CD4-positive, alpha-beta memory T cell (primary cell): ENCODE results near the gene ATP4A. TPM values are rescaled to one million over a fixed set of nuclear protein-coding genes. Genes with fewer than 3 reads are reported as not detected.
"Not testable (repeated sequence)": the region's sequence is repeated elsewhere in the genome, so short reads cannot be mapped to it uniquely, and the experiment has no call there.

ENCODE experiments used
- CTCF ChIA-PET: fragments of 350-600 bp; sonication (Branson Sonifier 250); formaldehyde crosslinking; loops from one replicate; lab custom pipeline; 2021; ENCODE audit warnings: inconsistent platforms; ENCODE audit not compliant: partially characterized antibody; lab: Charles Lee
- POLR2A ChIA-PET: fragments of 350-600 bp; sonication (Branson Sonifier 250); formaldehyde crosslinking; loops from one replicate; lab custom pipeline; 2021; ENCODE audit not compliant: partially characterized antibody; lab: Charles Lee
- DNase-seq, 5 donors: peaks; one replicate each; pipeline versions ENCODE4 v3.0.0 to v3.0.0-alpha.2; 2020 to 2022; ENCODE audit warnings: mixed read lengths in 1 of 5
- H3K27ac ChIP-seq: one replicate; pipeline ENCODE4 v1.7.0; 2013; ENCODE audit warnings: low read depth, low read length
- H3K27me3 ChIP-seq: 2 replicates; pipeline ENCODE4 v1.7.0; 2013; ENCODE audit warnings: mild to moderate bottlenecking, low read length, moderate library complexity; ENCODE audit not compliant: insufficient read depth
- H3K36me3 ChIP-seq: 2 replicates; pipeline ENCODE4 v1.7.0; 2013; ENCODE audit warnings: mild to moderate bottlenecking, low read length, moderate library complexity; ENCODE audit not compliant: insufficient read depth
- H3K4me1 ChIP-seq: 2 replicates; pipeline ENCODE4 v1.7.0; 2013; ENCODE audit warnings: mild to moderate bottlenecking, low read length, moderate library complexity; ENCODE audit not compliant: insufficient read depth
- H3K4me3 ChIP-seq, 2 donors: one replicate each; pipeline ENCODE4 v1.7.0; 2013; ENCODE audit warnings: low read length in 2 of 2, mild to moderate bottlenecking in 1 of 2
- H3K9me3 ChIP-seq, 2 donors: one replicate each; pipeline ENCODE4 v1.7.0; 2013; ENCODE audit warnings: low read length in 2 of 2, control low read depth in 1 of 2; ENCODE audit not compliant: control insufficient read depth in 1 of 2
- H3K27ac Mint-ChIP-seq, 7 donors: one replicate each; pipeline ENCODE4 v1.8.0; 2020 to 2021; ENCODE audit warnings: mixed read lengths in 7 of 7, mild to moderate bottlenecking in 6 of 7, inconsistent platforms in 3 of 7, moderate library complexity in 3 of 7
- H3K27me3 Mint-ChIP-seq, 2 donors: one replicate each; pipeline ENCODE4 v1.8.0; 2020 to 2021; ENCODE audit warnings: mixed read lengths in 2 of 2
- H3K36me3 Mint-ChIP-seq, 2 donors: one replicate each; pipeline ENCODE4 v1.8.0; 2020 to 2021; ENCODE audit warnings: mixed read lengths in 2 of 2, inconsistent platforms in 1 of 2, mild to moderate bottlenecking in 1 of 2
- H3K4me1 Mint-ChIP-seq, 4 donors: one replicate each; pipeline ENCODE4 v1.8.0; 2020 to 2021; ENCODE audit warnings: mixed read lengths in 4 of 4, mild to moderate bottlenecking in 1 of 4
- H3K4me3 Mint-ChIP-seq, 8 donors: one replicate each; pipeline ENCODE4 v1.8.0; 2020 to 2021; ENCODE audit warnings: mixed read lengths in 8 of 8, mild to moderate bottlenecking in 7 of 8, moderate library complexity in 6 of 8, inconsistent platforms in 3 of 8
- H3K9me3 Mint-ChIP-seq, 8 donors: one replicate each; pipeline ENCODE4 v1.8.0; 2020 to 2021; ENCODE audit warnings: mixed read lengths in 8 of 8, mild to moderate bottlenecking in 5 of 8, inconsistent platforms in 3 of 8, moderate library complexity in 1 of 8
- intact Hi-C: fragments of 100-400 bp; cut with micrococcal nuclease; formaldehyde crosslinking; loops from one replicate; pipeline ENCODE4 v1.15.1; 2023
- polyA plus RNA-seq, 2 donors: library from polyadenylated mRNA; unstranded; fragments of 300-500 nt; fragmentation: Illumina TruSeq; gene quantifications; one replicate each; pipeline ENCODE4 v1.2.3, GENCODE V29; 2021
- total RNA-seq, 2 experiments: library from RNA; stranded (reverse); gene quantifications; one replicate each; pipeline ENCODE4 v1.2.3, GENCODE V29; 2021

ATP4A gene
- total and polyA plus RNA-seq, 4 experiments from 2014 or later, result not detected

DNA sequence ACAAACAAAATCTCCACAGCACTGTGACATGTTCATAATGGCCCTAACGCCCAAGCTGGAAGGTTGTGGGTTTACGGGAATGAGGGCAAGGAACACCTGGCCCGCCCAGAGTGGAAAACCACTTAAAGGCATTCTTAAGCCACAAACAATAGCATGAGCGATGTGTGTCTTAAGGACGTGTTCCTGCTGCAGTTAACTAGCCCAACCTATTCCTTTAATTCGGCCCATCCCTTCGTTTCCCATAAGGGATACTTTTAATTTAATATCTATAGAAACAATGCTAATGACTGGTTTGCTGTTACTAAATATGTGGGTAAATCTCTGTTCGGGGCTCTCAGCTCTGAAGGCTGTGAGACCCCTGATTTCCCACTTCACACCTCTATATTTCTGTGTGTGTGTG, 43.7 kb upstream of the ATP4A start:
- H3K4me1 ChIP-seq, result peaks cover 26% of the 10 kb centered on the region
- ChIA-PET POLR2A (interaction anchor here (1.0 kb wide), 1 partner anchor 41 kb away, joined by 3 read pairs; the partner anchor contains the start of gene COX6B1), CTCF (interaction anchor here (1.8 kb wide), 1 partner anchor 20 kb away, joined by 3 read pairs; no protein-coding TSS in a partner anchor)
- H3K36me3 ChIP-seq, H3K27me3 Mint-ChIP-seq, H3K27ac Mint-ChIP-seq, intact Hi-C loops, DNase-seq, H3K4me3 Mint-ChIP-seq, H3K27me3 ChIP-seq, H3K27ac ChIP-seq, H3K36me3 Mint-ChIP-seq, H3K9me3 ChIP-seq, H3K4me3 ChIP-seq: not testable (repeated sequence)
- H3K4me1 Mint-ChIP-seq, result peaks cover 16 to 34% (median 22%) of the 10 kb centered on the region in 4 donors
- H3K9me3 Mint-ChIP-seq, result peaks cover 0 to 12% (median 4%) of the 10 kb centered on the region in 8 donors

DNA sequence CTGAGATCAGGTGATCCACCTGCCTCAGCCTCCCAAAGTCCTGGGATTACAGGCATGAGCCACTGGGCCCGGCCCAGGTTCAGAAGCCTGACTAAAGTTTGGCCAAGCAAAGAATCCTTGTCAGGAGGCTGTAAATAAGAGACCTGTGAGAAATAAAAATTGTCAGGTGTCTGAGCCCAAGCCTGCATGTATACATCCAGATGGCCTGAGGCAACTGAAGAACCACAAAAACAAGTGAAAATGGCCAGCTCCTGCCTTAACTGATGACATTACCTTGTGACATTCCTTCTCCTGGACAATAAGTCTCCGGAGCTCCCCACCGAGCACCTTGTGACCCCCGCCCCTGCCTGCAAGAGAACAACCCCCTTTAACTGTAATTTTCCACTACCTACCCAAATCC, 41.0 kb upstream of the ATP4A start:
- CTCF ChIA-PET, H3K27ac ChIP-seq, H3K9me3 ChIP-seq, DNase-seq, H3K36me3 Mint-ChIP-seq, H3K27ac Mint-ChIP-seq, H3K27me3 Mint-ChIP-seq, H3K4me1 Mint-ChIP-seq, intact Hi-C loops, H3K4me3 ChIP-seq, H3K4me3 Mint-ChIP-seq, H3K27me3 ChIP-seq, H3K36me3 ChIP-seq, H3K4me1 ChIP-seq: not testable (repeated sequence)
- peaks cover 0 to 12% (median 4%) of the 10 kb centered on the region in 8 donors for H3K9me3 Mint-ChIP-seq
- POLR2A ChIA-PET, result interaction anchor here (0.7 kb wide), 1 partner anchor 56 kb away, joined by 3 read pairs; no protein-coding TSS in a partner anchor

DNA sequence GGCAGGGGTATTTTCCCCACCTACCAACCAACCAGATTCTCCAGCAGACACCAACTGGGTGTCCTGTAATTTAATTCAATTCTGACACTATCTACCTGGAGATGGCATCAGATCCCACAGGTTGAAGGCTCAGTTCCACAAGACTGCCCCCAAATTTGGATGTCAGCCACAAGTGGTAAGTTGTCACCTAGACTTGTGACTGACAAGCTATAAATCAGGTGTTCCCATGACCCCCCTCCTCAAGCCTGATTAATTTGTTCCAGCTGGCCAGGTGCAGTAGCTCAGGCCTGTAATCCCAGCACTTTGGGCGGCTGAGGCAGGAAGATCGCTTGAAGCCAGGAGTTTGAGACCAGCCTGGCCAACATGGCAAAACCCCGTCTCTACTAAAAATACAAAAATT, 38.5 kb upstream of the ATP4A start:
- Mint-ChIP-seq H3K9me3 (peaks cover 0 to 3% (median 0%) of the 10 kb centered on the region in 8 donors), H3K36me3 (no peaks in the 10 kb centered on the region), H3K4me1 (no peaks in the 10 kb centered on the region), H3K4me3 (no peak overlapping the region), H3K27me3 (peaks cover 1 to 4% of the 10 kb centered on the region in 2 donors), H3K27ac (no peak overlapping the region)
- no peaks in the 10 kb centered on the region for H3K36me3 ChIP-seq
- H3K9me3 ChIP-seq, result no peaks in the 10 kb centered on the region
- DNase-seq, result no peak
- H3K4me3 ChIP-seq, result no peak overlapping the region
- H3K27me3 ChIP-seq, result no peaks in the 10 kb centered on the region
- intact Hi-C loops, result no loop called here
- ChIA-PET POLR2A (interaction anchor here (0.9 kb wide), 1 partner anchor 1607 kb away, joined by 3 read pairs; no protein-coding TSS in a partner anchor), CTCF (no interaction called here)
- no peak overlapping the region for H3K27ac ChIP-seq
- H3K4me1 ChIP-seq, result no peaks in the 10 kb centered on the region

DNA sequence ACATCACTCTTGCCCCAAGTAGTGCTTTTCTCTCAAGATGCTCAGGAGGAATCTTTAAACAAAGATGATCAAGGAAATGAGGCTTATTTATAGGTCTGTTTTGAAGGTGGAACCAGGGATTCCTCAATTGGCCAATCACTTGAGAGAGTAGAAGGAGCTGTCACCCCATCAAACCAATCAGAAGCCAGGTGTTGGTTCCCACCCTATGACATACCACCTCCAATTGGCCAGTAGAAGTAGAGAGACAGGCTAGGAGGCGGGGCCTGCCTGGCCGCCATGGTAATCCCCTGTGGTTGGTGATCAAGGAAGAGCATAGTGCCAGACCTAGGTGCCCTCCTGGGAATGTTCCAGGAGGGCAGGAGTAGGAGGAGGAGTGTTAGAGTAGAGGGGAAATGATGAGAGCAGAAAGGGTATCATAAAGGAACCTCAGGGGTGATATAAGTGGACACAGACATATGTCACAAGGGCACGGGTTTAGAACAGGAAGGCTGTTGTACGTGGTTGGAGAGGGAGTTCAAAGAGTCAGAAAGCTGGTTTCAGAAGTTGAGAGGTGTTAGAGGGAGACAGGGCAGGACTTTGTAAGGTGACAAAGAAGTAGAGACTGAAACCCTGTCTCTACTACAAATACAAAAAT, 33.0 kb upstream of the ATP4A start:
- Mint-ChIP-seq H3K27me3 (peaks cover 4 to 7% of the 10 kb centered on the region in 2 donors), H3K4me1 (peaks cover 0 to 2% (median 1%) of the 10 kb centered on the region in 4 donors), H3K27ac (no peak overlapping the region), H3K36me3 (no peaks in the 10 kb centered on the region), H3K9me3 (no peaks in the 10 kb centered on the region), H3K4me3 (no peak overlapping the region)
- intact Hi-C loops, result no loop called here
- no peaks in the 10 kb centered on the region for H3K4me1 ChIP-seq
- ChIA-PET CTCF (interaction anchor here (1.0 to 1.5 kb wide), 2 partner anchors 48 to 86 kb away, joined by 4 to 5 read pairs; no protein-coding TSS in a partner anchor), POLR2A (no interaction called here)
- H3K36me3 ChIP-seq, result no peaks in the 10 kb centered on the region
- peak in 1 of 5 donors; percentile 16 for DNase-seq
- no peak overlapping the region for H3K4me3 ChIP-seq
- no peak overlapping the region for H3K27ac ChIP-seq
- H3K9me3 ChIP-seq, result no peaks in the 10 kb centered on the region
- no peaks in the 10 kb centered on the region for H3K27me3 ChIP-seq

DNA sequence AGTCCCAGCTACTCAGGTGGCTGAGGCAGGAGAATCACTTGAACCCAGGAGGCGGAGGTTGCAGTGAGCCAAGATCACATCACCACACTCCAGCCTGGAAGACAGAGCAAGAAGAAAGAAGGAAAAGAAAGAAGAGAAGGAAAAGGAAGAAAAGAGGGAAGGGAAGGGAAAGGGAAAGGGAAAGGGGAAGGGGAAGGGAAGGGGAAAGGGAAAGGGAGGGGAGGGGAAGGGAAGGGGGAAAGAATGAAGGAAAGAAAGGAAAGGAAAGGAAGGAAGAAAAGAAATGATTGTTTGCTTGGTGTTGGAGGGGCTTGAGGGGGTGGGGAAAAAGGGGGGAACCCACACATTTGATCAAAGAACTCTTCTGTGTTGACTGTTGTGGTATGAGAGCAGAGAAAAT, 32.5 kb upstream of the ATP4A start:
- Histone ChIP-seq H3K4me3 (no peak overlapping the region), H3K27ac (no peak overlapping the region), H3K27me3 (no peaks in the 10 kb centered on the region), H3K36me3 (no peaks in the 10 kb centered on the region), H3K9me3 (no peaks in the 10 kb centered on the region), H3K4me1 (no peaks in the 10 kb centered on the region)
- Mint-ChIP-seq H3K4me1 (peaks cover 0 to 2% (median 1%) of the 10 kb centered on the region in 4 donors), H3K36me3 (no peaks in the 10 kb centered on the region), H3K27ac (no peak overlapping the region), H3K27me3 (peaks cover 4 to 7% of the 10 kb centered on the region in 2 donors), H3K9me3 (no peaks in the 10 kb centered on the region), H3K4me3 (no peak overlapping the region)
- POLR2A ChIA-PET, result no interaction called here
- intact Hi-C loops, result no loop called here
- DNase-seq, result no peak
- CTCF ChIA-PET, result no interaction called here

DNA sequence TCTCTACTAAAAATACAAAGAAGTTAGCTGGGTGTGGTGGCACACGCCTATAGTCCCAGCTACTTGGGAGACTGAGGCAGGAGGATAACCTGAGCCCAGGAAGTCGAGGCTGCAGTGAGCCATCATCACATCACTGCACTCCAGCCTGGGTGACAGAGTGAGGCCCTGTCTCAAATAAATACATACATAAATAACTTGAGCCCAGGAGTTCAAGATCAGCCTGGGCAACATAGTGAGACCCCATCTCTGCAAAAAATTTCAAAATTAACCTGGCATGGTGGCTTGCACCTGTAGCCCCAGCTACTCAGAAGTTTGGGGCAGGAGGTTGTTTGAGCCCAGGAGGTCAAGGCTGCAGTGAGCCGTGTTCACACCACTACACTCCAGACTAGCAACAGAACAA, 31.6 kb upstream of the ATP4A start:
- H3K4me1 Mint-ChIP-seq, CTCF ChIA-PET, intact Hi-C loops, H3K27ac ChIP-seq, H3K27me3 Mint-ChIP-seq, H3K4me3 Mint-ChIP-seq, H3K9me3 ChIP-seq, DNase-seq, H3K36me3 ChIP-seq, H3K27me3 ChIP-seq, H3K4me3 ChIP-seq, H3K4me1 ChIP-seq, POLR2A ChIA-PET, H3K36me3 Mint-ChIP-seq, H3K9me3 Mint-ChIP-seq, H3K27ac Mint-ChIP-seq: not testable (repeated sequence)

DNA sequence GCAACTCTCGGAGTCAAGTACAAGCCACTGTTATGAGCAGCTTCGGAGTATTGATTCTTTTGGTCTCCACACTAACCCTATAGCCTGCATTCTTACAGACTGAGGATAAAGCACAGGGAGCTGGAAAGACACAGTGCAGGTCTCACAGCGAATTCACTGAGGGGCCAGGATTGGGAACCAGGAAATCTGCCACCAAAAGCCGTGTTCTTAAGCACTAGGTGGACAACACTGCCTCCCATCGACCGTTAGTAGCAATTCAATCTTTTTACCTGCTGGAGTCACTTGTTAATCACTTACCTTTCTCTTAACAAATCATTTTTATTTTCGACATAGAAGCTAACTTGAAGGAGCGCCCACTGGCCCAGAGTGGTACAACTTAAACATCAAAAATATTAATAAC, 28.8 kb upstream of the ATP4A start:
- no peaks in the 10 kb centered on the region for H3K36me3 Mint-ChIP-seq
- no peak overlapping the region for H3K27ac Mint-ChIP-seq
- no peaks in the 10 kb centered on the region for H3K9me3 Mint-ChIP-seq
- H3K27ac ChIP-seq, result no peak overlapping the region
- peaks cover 3 to 4% of the 10 kb centered on the region in 2 donors for H3K27me3 Mint-ChIP-seq
- CTCF ChIA-PET, result interaction anchor here (0.8 to 3.5 kb wide), 5 partner anchors 18 to 82 kb away, joined by 3 to 13 read pairs (median 5); partner anchors contain the start of gene COX6B1
- POLR2A ChIA-PET, result interaction anchor here (0.8 kb wide), 1 partner anchor 82 kb away, joined by 3 read pairs; no protein-coding TSS in a partner anchor
- H3K4me3 Mint-ChIP-seq, result no peak overlapping the region
- H3K36me3 ChIP-seq, result no peaks in the 10 kb centered on the region
- no peak overlapping the region for H3K4me3 ChIP-seq
- no peaks in the 10 kb centered on the region for H3K9me3 ChIP-seq
- peak in 4 of 5 donors; percentile 14 to 34 (median 22) for DNase-seq
- no peaks in the 10 kb centered on the region for H3K4me1 ChIP-seq
- intact Hi-C loops, result loop anchor here (1.0 kb wide), 1 partner anchor 82 kb away; no protein-coding TSS in a partner anchor
- H3K4me1 Mint-ChIP-seq, result peaks cover 0 to 2% (median 1%) of the 10 kb centered on the region in 4 donors
- no peaks in the 10 kb centered on the region for H3K27me3 ChIP-seq
